Smooth muscle cell (in vitro differentiated cells): ENCODE measurements around the gene C17orf67. TPM values are rescaled to one million over a fixed set of nuclear protein-coding genes. Genes with fewer than 3 reads are reported as not detected.

Source experiments
- DNase-seq: peaks from one replicate; lab custom pipeline; 2025; ENCODE audit not compliant: unreplicated experiment; lab: John Stamatoyannopoulos, UW
- H2AFZ ChIP-seq: fragments of 200-600 bp; sonication (generic); 2 replicates; pipeline ENCODE4 v1.6.0; 2016; ENCODE audit warnings: antibody characterized with exemption, low read depth, mild to moderate bottlenecking
- H3F3A ChIP-seq: fragments of 200-600 bp; sonication (generic); 2 replicates; pipeline ENCODE4 v1.6.0; 2017; ENCODE audit warnings: antibody characterized with exemption, low read depth
- H3K27ac ChIP-seq: fragments of 200-600 bp; sonication (generic); 2 replicates; pipeline ENCODE4 v1.5.1; 2016; ENCODE audit warnings: low read depth, mild to moderate bottlenecking
- H3K27me3 ChIP-seq: fragments of 200-600 bp; sonication (generic); 2 replicates; pipeline ENCODE4 v1.6.1; 2016; ENCODE audit warnings: low read depth, mild to moderate bottlenecking
- H3K36me3 ChIP-seq: fragments of 200-600 bp; sonication (generic); 2 replicates; pipeline ENCODE4 v1.5.1; 2016; ENCODE audit warnings: low read depth
- H3K4me1 ChIP-seq: fragments of 200-600 bp; sonication (generic); 2 replicates; pipeline ENCODE4 v1.5.1; 2016; ENCODE audit warnings: low read depth
- H3K4me2 ChIP-seq: fragments of 200-600 bp; sonication (generic); 2 replicates; pipeline ENCODE4 v1.6.0; 2016; ENCODE audit warnings: mild to moderate bottlenecking
- H3K4me3 ChIP-seq: fragments of 200-600 bp; sonication (generic); 2 replicates; pipeline ENCODE4 v1.5.1; 2016; ENCODE audit warnings: mild to moderate bottlenecking
- H3K79me2 ChIP-seq: fragments of 200-600 bp; sonication (generic); 2 replicates; pipeline ENCODE4 v1.6.0; 2016; ENCODE audit warnings: low read depth, mild to moderate bottlenecking
- H3K9ac ChIP-seq: fragments of 200-600 bp; sonication (generic); 2 replicates; pipeline ENCODE4 v1.6.0; 2016; ENCODE audit warnings: low read depth
- H3K9me3 ChIP-seq: fragments of 200-600 bp; sonication (generic); replicated peaks from 2 replicates; pipeline ENCODE4 v1.5.1; 2016; ENCODE audit warnings: low read depth
- H4K20me1 ChIP-seq: fragments of 200-600 bp; sonication (generic); 2 replicates; pipeline ENCODE4 v1.6.0; 2016; ENCODE audit warnings: low read depth
- WGBS: methylation state at CpG from one replicate; pipeline ENCODE4 v1.1.7; 2016; ENCODE audit warnings: low lambda C conversion rate; 5-methylcytosine and 5-hydroxymethylcytosine counted together
- polyA plus RNA-seq: library from polyadenylated mRNA; unstranded; fragments of >200 nt; fragmentation: Nextera tagmentation; extraction: Ambion mirVana; gene quantifications from 2 replicates; pipeline ENCODE4 v1.2.1, GENCODE V29; 2016
- total RNA-seq: library from RNA; depleted of rRNA; stranded (reverse); fragments of >200 nt; gene quantifications from 2 replicates; pipeline ENCODE4 v1.2.3, GENCODE V29; 2014
- TF ChIP-seq, protein P1 (sequence below): fragments of 200-600 bp; sonication (generic); IDR thresholded peaks from 2 replicates; pipeline ENCODE4 v1.5.1; 2017; ENCODE audit warnings: borderline replicate concordance, mild to moderate bottlenecking, antibody characterized with exemption; ENCODE audit not compliant: insufficient read depth, poor library complexity, severe bottlenecking

The C17orf67 gene
- total and polyA plus RNA-seq, 2 experiments from 2014 or later = 0.47 TPM; not detected in 1

GRCh38 chr17:56838687-56839086 is 5.0 kb upstream of the C17orf67 start:
- no peak overlapping the region for H2AFZ ChIP-seq
- TF ChIP-seq, protein P1, sequence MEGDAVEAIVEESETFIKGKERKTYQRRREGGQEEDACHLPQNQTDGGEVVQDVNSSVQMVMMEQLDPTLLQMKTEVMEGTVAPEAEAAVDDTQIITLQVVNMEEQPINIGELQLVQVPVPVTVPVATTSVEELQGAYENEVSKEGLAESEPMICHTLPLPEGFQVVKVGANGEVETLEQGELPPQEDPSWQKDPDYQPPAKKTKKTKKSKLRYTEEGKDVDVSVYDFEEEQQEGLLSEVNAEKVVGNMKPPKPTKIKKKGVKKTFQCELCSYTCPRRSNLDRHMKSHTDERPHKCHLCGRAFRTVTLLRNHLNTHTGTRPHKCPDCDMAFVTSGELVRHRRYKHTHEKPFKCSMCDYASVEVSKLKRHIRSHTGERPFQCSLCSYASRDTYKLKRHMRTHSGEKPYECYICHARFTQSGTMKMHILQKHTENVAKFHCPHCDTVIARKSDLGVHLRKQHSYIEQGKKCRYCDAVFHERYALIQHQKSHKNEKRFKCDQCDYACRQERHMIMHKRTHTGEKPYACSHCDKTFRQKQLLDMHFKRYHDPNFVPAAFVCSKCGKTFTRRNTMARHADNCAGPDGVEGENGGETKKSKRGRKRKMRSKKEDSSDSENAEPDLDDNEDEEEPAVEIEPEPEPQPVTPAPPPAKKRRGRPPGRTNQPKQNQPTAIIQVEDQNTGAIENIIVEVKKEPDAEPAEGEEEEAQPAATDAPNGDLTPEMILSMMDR = no peak
- peaks cover 6% of the 10 kb centered on the region for H3F3A ChIP-seq
- no peak overlapping the region for H3K9ac ChIP-seq
- peaks cover 8% of the 10 kb centered on the region for H3K4me1 ChIP-seq
- peaks cover 2% of the 10 kb centered on the region for H4K20me1 ChIP-seq
- H3K27ac ChIP-seq = no peak overlapping the region
- H3K36me3 ChIP-seq = no peaks in the 10 kb centered on the region
- 96% methylated on average over 3 of the region's 3 CpGs for WGBS
- peaks cover 10% of the 10 kb centered on the region for H3K27me3 ChIP-seq
- H3K4me2 ChIP-seq = no peak overlapping the region
- no peaks in the 10 kb centered on the region for H3K9me3 ChIP-seq
- H3K79me2 ChIP-seq = no peaks in the 10 kb centered on the region
- no peak for DNase-seq
- H3K4me3 ChIP-seq = no peak overlapping the region

- Histone ChIP-seq H3K4me1 (peaks cover 14% of the 10 kb centered on the region), H3K9me3 (no peaks in the 10 kb centered on the region), H2AFZ (peak overlapping the region; percentile 98), H3K9ac (no peak overlapping the region), H3K27ac (no peak overlapping the region), H3K4me2 (peak overlapping the region; percentile 87), H3K36me3 (no peaks in the 10 kb centered on the region), H4K20me1 (peaks cover 2% of the 10 kb centered on the region), H3K27me3 (peaks cover 10% of the 10 kb centered on the region), H3F3A (peaks cover 6% of the 10 kb centered on the region), H3K79me2 (no peaks in the 10 kb centered on the region), H3K4me3 (peak overlapping the region; percentile 68)
- WGBS = 48% methylated on average over 7 of the region's 7 CpGs
- no peak for DNase-seq
- TF ChIP-seq, protein P1 = no peak
These were observed 1.5 kb upstream of the C17orf67 start for GRCh38 chr17:56835264-56835585.

GRCh38 chr17:56834380-56835263 is 902 bp upstream of the C17orf67 start:
- peak overlapping the region; percentile 98 for H2AFZ ChIP-seq
- no peak overlapping the region for H3K27ac ChIP-seq
- no peaks in the 10 kb centered on the region for H3K9me3 ChIP-seq
- TF ChIP-seq, protein P1 = no peak
- peaks cover 6% of the 10 kb centered on the region for H3F3A ChIP-seq
- peak overlapping the region; percentile 87 for H3K4me2 ChIP-seq
- H3K36me3 ChIP-seq = no peaks in the 10 kb centered on the region
- 5% methylated on average over 52 of the region's 81 CpGs for WGBS
- H4K20me1 ChIP-seq = peaks cover 2% of the 10 kb centered on the region
- H3K79me2 ChIP-seq = no peaks in the 10 kb centered on the region
- H3K27me3 ChIP-seq = peaks cover 10% of the 10 kb centered on the region
- peaks cover 14% of the 10 kb centered on the region for H3K4me1 ChIP-seq
- H3K9ac ChIP-seq = peak overlapping the region; percentile 28
- DNase-seq = no peak
- peak overlapping the region; percentile 68 for H3K4me3 ChIP-seq
